Thyroid gland (tissue), 4 donors: ENCODE results near the gene SP1. TPM values are rescaled to one million over a fixed set of nuclear protein-coding genes. Genes with fewer than 3 reads are reported as not detected.
"Not testable (repeated sequence)": the region's sequence is repeated elsewhere in the genome, so short reads cannot be mapped to it uniquely, and the experiment has no call there.

Experiments
- DNase-seq, 2 donors: peaks; one replicate each; pipeline ENCODE4 v3.0.0-alpha.2; 2019
- H3K27ac ChIP-seq, 3 donors: fragments of 200-600 bp; sonication (generic); 1 replicate in 2 of 3; 2 replicates in 1 of 3; pipeline ENCODE4 v1.5.1; 2016 to 2019; ENCODE audit warnings: mild to moderate bottlenecking in 1 of 3, moderate library complexity in 1 of 3
- H3K27me3 ChIP-seq: fragments of 200-600 bp; sonication (generic); one replicate; pipeline ENCODE4 v1.5.1; 2019
- H3K36me3 ChIP-seq, 2 donors: fragments of 200-600 bp; sonication (generic); one replicate each; pipeline ENCODE4 v1.5.1; 2016 to 2019
- H3K4me1 ChIP-seq, 2 donors: fragments of 200-600 bp; sonication (generic); one replicate each; pipeline ENCODE4 v1.5.1; 2017 to 2019
- H3K4me3 ChIP-seq, 3 donors: fragments of 200-600 bp; sonication (generic); replicated peaks in 1 of 3; 1 replicate in 2 of 3; 2 replicates in 1 of 3; pipeline ENCODE4 v1.5.1; 2016; ENCODE audit warnings: mild to moderate bottlenecking in 1 of 3
- H3K9me3 ChIP-seq: fragments of 200-600 bp; sonication (generic); one replicate; pipeline ENCODE4 v1.5.1; 2017
- CTCF ChIP-seq, 6 experiments: fragments of 200-600 bp in 3 of 6; fragments of 450-650 bp in 3 of 6; sonication (generic) in 3 of 6; IDR thresholded peaks; one replicate each; pipeline ENCODE4 v1.5.1; 2016 to 2019; ENCODE audit warnings: antibody characterized with exemption in 6 of 6, mild to moderate bottlenecking in 2 of 6, inconsistent platforms in 1 of 6, moderate library complexity in 1 of 6
- POLR2A ChIP-seq, 2 donors: fragments of 450-650 bp; IDR thresholded peaks; one replicate each; pipeline ENCODE4 v1.6.1; 2017; ENCODE audit warnings: antibody characterized with exemption in 2 of 2, mild to moderate bottlenecking in 2 of 2, moderate library complexity in 1 of 2
- WGBS, 2 donors: methylation state at CpG; one replicate each; pipeline ENCODE4 v1.1.5; 2017; 5-methylcytosine and 5-hydroxymethylcytosine counted together
- intact Hi-C: fragments of 100-400 bp; cut with DNase I; formaldehyde crosslinking; loops from one replicate; pipeline ENCODE4 v1.15.1; 2023
- total RNA-seq, 4 donors: library from RNA; depleted of rRNA; stranded (reverse); fragments of >200 nt; gene quantifications; one replicate each; pipeline ENCODE4 v1.2.3, GENCODE V29; 2016

SP1 gene
- total RNA-seq, 4 donors from 2014 or later: 55.9 to 73.1 (median 67.7) TPM

DNA sequence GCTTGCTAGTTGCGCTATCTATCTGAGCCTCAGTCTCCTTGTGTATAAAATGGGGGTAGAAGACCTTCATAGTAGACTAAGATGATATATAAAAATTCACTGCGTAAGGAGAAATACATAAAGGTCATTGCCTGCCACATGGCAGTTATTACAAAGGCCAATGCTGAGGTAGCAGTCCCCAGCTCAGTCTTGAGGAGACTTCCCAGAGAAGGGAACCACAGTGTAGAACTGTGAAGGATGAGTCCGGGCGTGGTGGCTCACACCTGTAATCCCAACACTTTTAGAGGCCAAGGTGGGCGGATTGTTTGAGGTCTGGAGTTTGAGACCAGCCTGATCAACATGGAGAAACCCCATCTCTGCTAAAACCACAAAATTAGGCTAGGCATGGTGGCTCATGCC, 26.7 kb upstream of the SP1 start:
- DNase-seq: no peak
- no peak for TF ChIP-seq POLR2A (IDR thresholded peaks at IDR 0.05)
- TF ChIP-seq CTCF (IDR thresholded peaks at IDR 0.05): no peak
- H3K36me3 ChIP-seq: no peaks in the 10 kb centered on the region
- no peaks in the 10 kb centered on the region for H3K9me3 ChIP-seq
- H3K4me3 ChIP-seq: no peak overlapping the region
- 82 to 86% methylated on average over 5 of the region's 5 CpGs for WGBS, 2 donors
- H3K27ac ChIP-seq: peak overlapping the region in 1 of 3 donors; percentile 82
- no peaks in the 10 kb centered on the region for H3K27me3 ChIP-seq
- intact Hi-C loops: loop anchor here (2.0 kb wide), 1 partner anchor 68 kb away; no protein-coding TSS in a partner anchor
- peaks cover 4 to 8% of the 10 kb centered on the region in 2 donors for H3K4me1 ChIP-seq

- TF ChIP-seq POLR2A (IDR thresholded peaks at IDR 0.05): no peak
- no peak for TF ChIP-seq CTCF (IDR thresholded peaks at IDR 0.05)
- H3K27ac ChIP-seq: no peak overlapping the region
- H3K27me3 ChIP-seq: no peaks in the 10 kb centered on the region
- intact Hi-C loops: no loop called here
- 72 to 74% methylated on average over 3 of the region's 3 CpGs for WGBS, 2 donors
- no peaks in the 10 kb centered on the region for H3K36me3 ChIP-seq
- H3K4me1 ChIP-seq: peaks cover 4 to 15% of the 10 kb centered on the region in 2 donors
- no peak overlapping the region for H3K4me3 ChIP-seq
- no peaks in the 10 kb centered on the region for H3K9me3 ChIP-seq
- DNase-seq: no peak
Measured at GRCh38 chr12:53355121-53355520, 24.9 kb upstream of the SP1 start.

DNA sequence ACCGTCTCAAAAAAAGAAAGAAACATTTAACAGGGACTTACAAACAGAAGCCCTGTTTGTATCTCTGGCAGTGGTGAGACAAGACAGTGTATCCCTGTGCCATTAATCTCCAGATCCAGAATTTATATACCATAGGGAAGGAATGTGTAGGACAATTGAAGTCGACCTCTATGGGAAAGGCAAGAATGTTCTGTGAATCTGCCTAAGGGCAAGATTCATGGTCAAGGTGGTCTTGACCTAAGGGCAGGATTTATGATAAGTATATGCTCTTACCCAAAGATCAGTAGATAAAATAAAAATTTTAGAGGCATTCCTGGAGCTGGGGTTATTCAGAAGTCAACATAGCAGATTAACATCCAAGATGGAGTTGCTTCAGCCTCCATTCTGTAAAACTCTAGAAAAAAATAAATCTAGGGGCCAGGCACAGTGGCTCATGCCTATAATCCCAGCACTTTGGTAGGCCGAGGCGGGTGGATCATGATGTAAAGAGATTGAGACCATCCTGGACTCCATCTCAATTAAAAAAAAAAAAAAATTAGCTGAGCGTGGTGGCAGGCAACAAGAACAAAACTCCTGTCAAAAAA, 21.0 kb upstream of the SP1 start:
- Histone ChIP-seq H3K4me3 (no peak overlapping the region), H3K27ac (no peak overlapping the region), H3K9me3 (no peaks in the 10 kb centered on the region), H3K36me3 (no peaks in the 10 kb centered on the region), H3K4me1 (peaks cover 0 to 13% of the 10 kb centered on the region in 2 donors), H3K27me3 (no peaks in the 10 kb centered on the region)
- 87 to 88% methylated on average over 5 of the region's 5 CpGs for WGBS, 2 donors
- TF ChIP-seq CTCF (IDR thresholded peaks at IDR 0.05) (no peak), POLR2A (IDR thresholded peaks at IDR 0.05) (no peak)
- intact Hi-C loops: no loop called here
- DNase-seq: no peak

- peaks cover 0 to 13% of the 10 kb centered on the region in 2 donors for H3K4me1 ChIP-seq
- H3K9me3 ChIP-seq, H3K27ac ChIP-seq, H3K36me3 ChIP-seq, H3K4me3 ChIP-seq, DNase-seq, intact Hi-C loops, H3K27me3 ChIP-seq: not testable (repeated sequence)
- 94 to 95% methylated on average over 10 of the region's 10 CpGs for WGBS, 2 donors
Measured at GRCh38 chr12:53361638-53362037, 18.3 kb upstream of the SP1 start.

GRCh38 chr12:53365245-53365904, 14.6 kb upstream of the SP1 start:
- H3K36me3 ChIP-seq: no peaks in the 10 kb centered on the region
- no peak overlapping the region for H3K27ac ChIP-seq
- no peak for DNase-seq
- intact Hi-C loops: no loop called here
- peaks cover 3 to 11% of the 10 kb centered on the region in 2 donors for H3K4me1 ChIP-seq
- H3K9me3 ChIP-seq: no peaks in the 10 kb centered on the region
- no peaks in the 10 kb centered on the region for H3K27me3 ChIP-seq
- WGBS, 2 donors: 88 to 90% methylated on average over 4 of the region's 4 CpGs
- TF ChIP-seq POLR2A (IDR thresholded peaks at IDR 0.05) (no peak), CTCF (IDR thresholded peaks at IDR 0.05) (no peak)
- no peak overlapping the region for H3K4me3 ChIP-seq

DNA sequence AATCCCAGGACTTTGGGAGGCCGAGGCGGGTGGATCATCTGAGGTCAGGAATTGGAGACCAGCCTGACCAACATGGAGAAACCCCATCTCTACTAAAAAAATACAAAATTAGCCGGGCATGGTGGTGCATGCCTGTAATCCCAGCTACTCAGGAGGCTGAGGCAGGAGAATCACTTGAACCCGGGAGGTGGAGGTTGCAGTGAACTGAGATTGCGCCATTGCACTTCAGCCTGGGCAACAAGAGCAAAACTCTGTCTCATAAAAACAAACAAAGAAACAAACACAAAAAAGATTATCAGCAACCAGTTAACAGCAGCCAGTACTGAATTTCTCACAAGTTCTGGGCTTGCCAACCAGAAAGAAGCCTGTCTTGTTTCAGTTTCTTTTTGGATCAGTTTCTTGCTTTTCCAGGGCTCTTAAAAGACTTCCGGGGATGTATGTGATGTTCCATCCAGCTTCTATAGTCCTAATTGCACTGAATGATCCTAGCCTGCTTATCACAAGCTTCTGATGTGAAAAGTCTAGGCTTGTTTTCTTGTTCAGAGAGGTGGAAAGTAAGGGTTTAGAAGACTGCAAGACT, 6.3 kb upstream of the SP1 start:
- H3K4me3 ChIP-seq, H3K9me3 ChIP-seq, intact Hi-C loops, DNase-seq, H3K27me3 ChIP-seq, H3K36me3 ChIP-seq: not testable (repeated sequence)
- H3K27ac ChIP-seq: peak overlapping the region; percentile 24 to 71 (median 35)
- H3K4me1 ChIP-seq: peaks cover 16 to 28% of the 10 kb centered on the region in 2 donors
- 72% methylated on average over 6 of the region's 6 CpGs for WGBS, 2 donors

DNA sequence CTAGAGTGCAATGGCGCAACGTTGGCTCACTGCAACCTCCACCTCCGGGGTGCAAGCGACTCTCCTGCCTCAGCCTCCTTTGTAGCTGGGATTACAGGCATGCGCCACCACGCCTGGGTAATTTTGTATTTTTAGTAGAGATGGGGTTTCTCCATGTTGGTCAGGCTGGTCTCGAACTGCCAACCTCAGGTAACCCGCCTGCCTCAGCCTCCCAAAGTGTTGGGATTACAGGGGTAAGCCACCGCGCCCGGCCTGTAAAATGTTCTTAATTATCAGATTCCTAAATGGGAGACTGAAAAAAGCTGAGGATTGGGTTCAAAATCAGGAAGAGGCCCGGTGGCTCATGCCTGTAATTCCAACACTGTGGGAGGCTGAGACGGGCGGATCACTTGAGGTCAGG, 5.7 kb upstream of the SP1 start:
- Histone ChIP-seq H3K4me1 (peaks cover 16 to 30% of the 10 kb centered on the region in 2 donors), H3K27ac (peak overlapping the region in 1 of 3 donors; percentile 24)
- 87 to 89% methylated on average over 13 to 14 of the region's 14 CpGs for WGBS, 2 donors
- DNase-seq, H3K9me3 ChIP-seq, H3K27me3 ChIP-seq, H3K4me3 ChIP-seq, intact Hi-C loops, H3K36me3 ChIP-seq: not testable (repeated sequence)
